DND-41 (cell line): Measurements from ENCODE around the gene PRKCB.
A peak's percentile ranks its signal among the peaks of the same experiment; 100 is the strongest.

Source experiments
- ATAC-seq: fragments of 200-7000 bp; cut with Tn5 transposase; 3 replicates; pipeline ENCODE4 v1.9.1; 2021; ENCODE audit warnings: low read depth; ENCODE audit not compliant: insufficient read depth
- DNase-seq: peaks from one replicate; pipeline ENCODE4 v3.0.0-alpha.2; 2020
- H2AFZ ChIP-seq: 2 replicates; pipeline ENCODE4 v1.6.0; 2012; ENCODE audit warnings: low read depth, low read length
- H3K27ac ChIP-seq: 2 replicates; pipeline ENCODE4 v1.5.1; 2012; ENCODE audit warnings: low read length, inconsistent platforms
- H3K27me3 ChIP-seq: fragments of 200-600 bp; sonication (generic); 2 replicates; pipeline ENCODE4 v1.6.0; 2012; ENCODE audit warnings: low read length, mild to moderate bottlenecking, inconsistent platforms; ENCODE audit not compliant: insufficient read depth, poor library complexity
- H3K36me3 ChIP-seq: 2 replicates; pipeline ENCODE4 v1.5.1; 2012; ENCODE audit warnings: low read length, inconsistent platforms; ENCODE audit not compliant: insufficient read depth
- H3K4me1 ChIP-seq: 2 replicates; pipeline ENCODE4 v1.5.1; 2012; ENCODE audit warnings: mild to moderate bottlenecking, low read length; ENCODE audit not compliant: insufficient read depth
- H3K4me2 ChIP-seq: 2 replicates; pipeline ENCODE4 v1.6.0; 2012; ENCODE audit warnings: mild to moderate bottlenecking, moderate library complexity, low read length, inconsistent platforms; ENCODE audit not compliant: insufficient read depth
- H3K4me3 ChIP-seq, 2 experiments: fragments of 200-600 bp in 1 of 2; shearing (Covaris generic) in 1 of 2; 2 replicates each; pipeline ENCODE4 v1.5.1; 2012 to 2016; ENCODE audit warnings: inconsistent platforms in 2 of 2, low read length in 2 of 2, mild to moderate bottlenecking in 2 of 2, low read depth in 1 of 2, moderate library complexity in 1 of 2
- H3K79me2 ChIP-seq: 2 replicates; pipeline ENCODE4 v1.6.0; 2012; ENCODE audit warnings: low read length, inconsistent platforms; ENCODE audit not compliant: insufficient read depth
- H3K9ac ChIP-seq: 2 replicates; pipeline ENCODE4 v1.6.0; 2012; ENCODE audit warnings: low read depth, mild to moderate bottlenecking, inconsistent platforms, low read length, moderate library complexity
- H3K9me3 ChIP-seq: 2 replicates; pipeline ENCODE4 v1.5.1; 2012; ENCODE audit warnings: low read length, moderate library complexity, mild to moderate bottlenecking, inconsistent platforms; ENCODE audit not compliant: insufficient read depth, severe bottlenecking
- H4K20me1 ChIP-seq: 2 replicates; pipeline ENCODE4 v1.6.0; 2012; ENCODE audit warnings: low read length; ENCODE audit not compliant: insufficient read depth
- EZH2 ChIP-seq: IDR thresholded peaks from 3 replicates; pipeline ENCODE4 v1.6.1; 2012; ENCODE audit warnings: borderline replicate concordance, low read depth, mild to moderate bottlenecking, moderate library complexity, low read length, inconsistent platforms; ENCODE audit not compliant: severe bottlenecking
- TF ChIP-seq, protein P1 (sequence below): IDR thresholded peaks from 2 replicates; pipeline ENCODE4 v1.5.1; 2012; ENCODE audit warnings: borderline replicate concordance, low read length, moderate library complexity, mild to moderate bottlenecking; ENCODE audit not compliant: poor library complexity, severe bottlenecking; ENCODE audit errors: extremely low read depth

Gene PRKCB

DNA sequence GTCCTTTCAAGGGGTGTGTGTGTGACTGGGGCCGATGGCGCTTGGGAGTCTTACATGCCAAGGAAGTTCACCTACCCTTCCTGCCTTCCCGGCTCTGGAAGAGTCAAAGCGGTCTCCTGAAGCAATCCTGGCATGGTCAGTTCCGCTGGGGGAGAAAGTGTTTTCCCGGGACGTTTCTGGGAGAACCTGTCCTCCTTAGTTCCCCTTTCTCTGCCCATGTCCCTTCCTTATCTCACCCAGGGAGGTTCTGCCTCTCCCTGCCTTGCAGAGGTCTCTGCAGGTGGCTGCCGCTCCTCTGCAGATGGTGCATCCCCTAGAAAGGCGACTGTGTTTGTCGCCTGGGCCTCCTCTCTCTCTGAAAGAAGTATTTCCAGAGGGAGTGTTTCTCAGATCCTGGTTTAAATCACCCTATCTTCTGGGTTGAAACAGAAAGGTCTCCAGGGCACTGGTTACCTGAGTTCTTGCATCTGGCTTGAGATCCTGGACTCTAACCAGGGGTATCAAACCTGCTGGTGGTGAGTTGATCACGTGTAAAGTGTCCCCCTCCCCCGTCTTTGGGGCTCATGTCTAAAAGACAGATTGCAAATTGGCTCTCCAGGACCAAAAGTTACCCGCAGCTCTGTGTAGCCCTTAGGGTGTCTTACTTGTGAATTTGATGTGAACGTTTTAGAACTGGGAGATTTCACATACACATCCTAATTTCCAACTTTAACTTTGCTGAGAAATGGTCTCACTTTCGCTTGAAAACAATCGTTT, 1.9 kb downstream of the PRKCB start:
- H3K36me3 ChIP-seq, result peaks cover 25% of the 10 kb centered on the region
- H3K79me2 ChIP-seq, result peaks cover 54% of the 10 kb centered on the region
- DNase-seq, result peak; percentile 32
- H3K9me3 ChIP-seq, result no peaks in the 10 kb centered on the region
- H3K27ac ChIP-seq, result peak overlapping the region; percentile 57
- H3K4me1 ChIP-seq, result peaks cover 61% of the 10 kb centered on the region
- H3K27me3 ChIP-seq, result no peaks in the 10 kb centered on the region
- H2AFZ ChIP-seq, result no peak overlapping the region
- peak overlapping the region in 1 of 2 experiments; percentile 64; a peak in 3 of 4 replicates for H3K4me3 ChIP-seq
- ATAC-seq, result no peak
- peak overlapping the region; percentile 91 for H3K4me2 ChIP-seq
- peak overlapping the region; percentile 80 for H3K9ac ChIP-seq
- H4K20me1 ChIP-seq, result peaks cover 8% of the 10 kb centered on the region; the same call in 1 of the 2 replicates
- TF ChIP-seq, protein P1, sequence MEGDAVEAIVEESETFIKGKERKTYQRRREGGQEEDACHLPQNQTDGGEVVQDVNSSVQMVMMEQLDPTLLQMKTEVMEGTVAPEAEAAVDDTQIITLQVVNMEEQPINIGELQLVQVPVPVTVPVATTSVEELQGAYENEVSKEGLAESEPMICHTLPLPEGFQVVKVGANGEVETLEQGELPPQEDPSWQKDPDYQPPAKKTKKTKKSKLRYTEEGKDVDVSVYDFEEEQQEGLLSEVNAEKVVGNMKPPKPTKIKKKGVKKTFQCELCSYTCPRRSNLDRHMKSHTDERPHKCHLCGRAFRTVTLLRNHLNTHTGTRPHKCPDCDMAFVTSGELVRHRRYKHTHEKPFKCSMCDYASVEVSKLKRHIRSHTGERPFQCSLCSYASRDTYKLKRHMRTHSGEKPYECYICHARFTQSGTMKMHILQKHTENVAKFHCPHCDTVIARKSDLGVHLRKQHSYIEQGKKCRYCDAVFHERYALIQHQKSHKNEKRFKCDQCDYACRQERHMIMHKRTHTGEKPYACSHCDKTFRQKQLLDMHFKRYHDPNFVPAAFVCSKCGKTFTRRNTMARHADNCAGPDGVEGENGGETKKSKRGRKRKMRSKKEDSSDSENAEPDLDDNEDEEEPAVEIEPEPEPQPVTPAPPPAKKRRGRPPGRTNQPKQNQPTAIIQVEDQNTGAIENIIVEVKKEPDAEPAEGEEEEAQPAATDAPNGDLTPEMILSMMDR, result no peak
- TF ChIP-seq EZH2, result no peak

DNA sequence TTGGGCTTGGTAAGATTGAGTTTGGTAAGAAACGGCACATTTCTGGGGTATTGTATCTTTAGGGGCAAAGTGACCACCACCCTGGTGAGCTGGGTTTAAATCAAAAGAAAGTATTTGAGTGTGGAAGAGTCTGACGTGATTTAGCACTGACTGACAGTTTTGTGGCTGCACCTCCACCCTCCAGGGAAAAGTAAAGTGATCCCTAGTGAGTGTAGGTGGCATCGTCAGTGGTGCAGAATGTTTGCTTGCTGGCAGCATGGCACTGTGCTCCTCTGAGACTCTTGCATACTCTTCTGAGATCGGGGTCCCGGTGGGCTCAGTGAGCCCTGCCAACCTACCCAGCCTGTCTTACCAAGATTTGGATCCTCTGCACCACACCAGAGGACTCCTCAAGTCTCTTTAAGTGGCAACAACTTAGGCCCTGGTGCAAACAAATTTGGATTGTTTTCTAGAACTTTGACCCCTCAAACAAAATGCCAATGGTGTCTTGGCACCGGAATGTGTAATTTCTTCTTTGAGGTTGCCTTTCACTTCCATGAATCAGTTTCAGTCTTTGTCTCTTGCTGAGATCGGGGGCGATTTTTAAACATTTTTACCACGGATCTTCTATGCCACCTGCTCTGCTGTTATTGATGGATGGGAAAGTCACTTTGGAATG, 2.8 kb downstream of the PRKCB start:
- Histone ChIP-seq H2AFZ (no peak overlapping the region), H3K4me2 (peak overlapping the region; percentile 91; the same call in 1 of the 2 replicates), H3K36me3 (peaks cover 25% of the 10 kb centered on the region), H3K27me3 (no peaks in the 10 kb centered on the region), H4K20me1 (peaks cover 8% of the 10 kb centered on the region; the same call in 1 of the 2 replicates), H3K9me3 (no peaks in the 10 kb centered on the region), H3K9ac (no peak overlapping the region), H3K4me3 (no peak overlapping the region), H3K27ac (no peak overlapping the region), H3K79me2 (peaks cover 59% of the 10 kb centered on the region), H3K4me1 (peaks cover 58% of the 10 kb centered on the region)
- TF ChIP-seq EZH2, result no peak
- DNase-seq (no peak), ATAC-seq (no peak)

DNA sequence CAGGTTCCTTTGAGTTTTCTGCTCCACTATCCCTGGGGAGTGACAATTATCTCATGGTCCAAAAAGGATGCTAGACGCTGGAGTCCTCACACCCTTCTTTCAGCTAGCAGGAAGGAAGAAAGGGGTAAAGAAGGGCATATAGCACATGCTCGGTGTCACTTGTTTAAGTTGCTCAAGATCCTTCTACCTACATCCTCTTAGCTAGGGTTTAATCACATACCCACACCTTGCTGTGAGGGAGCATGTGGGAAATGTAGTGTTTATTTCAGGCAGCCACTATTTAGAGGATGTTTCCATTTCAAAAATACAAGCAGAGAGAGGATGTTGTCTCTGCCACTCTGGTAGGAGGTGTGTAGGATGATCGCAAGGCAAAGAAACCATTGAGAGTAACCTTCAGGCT, 4.5 kb downstream of the PRKCB start:
- H3K4me1 ChIP-seq, result peaks cover 45% of the 10 kb centered on the region
- H3K36me3 ChIP-seq, result peaks cover 25% of the 10 kb centered on the region
- H3K9ac ChIP-seq, result no peak overlapping the region
- no peak overlapping the region for H3K4me2 ChIP-seq
- H3K27ac ChIP-seq, result 0 out of 2 replicates have a peak overlapping the region, but pooled peaks have one; percentile 14
- H2AFZ ChIP-seq, result no peak overlapping the region
- H3K27me3 ChIP-seq, result no peaks in the 10 kb centered on the region
- ATAC-seq (no peak), DNase-seq (no peak)
- peaks cover 8% of the 10 kb centered on the region; the same call in 1 of the 2 replicates for H4K20me1 ChIP-seq
- no peaks in the 10 kb centered on the region for H3K9me3 ChIP-seq
- no peak overlapping the region for H3K4me3 ChIP-seq
- H3K79me2 ChIP-seq, result peaks cover 66% of the 10 kb centered on the region
- no peak for TF ChIP-seq EZH2
- TF ChIP-seq, protein P1, result no peak

DNA sequence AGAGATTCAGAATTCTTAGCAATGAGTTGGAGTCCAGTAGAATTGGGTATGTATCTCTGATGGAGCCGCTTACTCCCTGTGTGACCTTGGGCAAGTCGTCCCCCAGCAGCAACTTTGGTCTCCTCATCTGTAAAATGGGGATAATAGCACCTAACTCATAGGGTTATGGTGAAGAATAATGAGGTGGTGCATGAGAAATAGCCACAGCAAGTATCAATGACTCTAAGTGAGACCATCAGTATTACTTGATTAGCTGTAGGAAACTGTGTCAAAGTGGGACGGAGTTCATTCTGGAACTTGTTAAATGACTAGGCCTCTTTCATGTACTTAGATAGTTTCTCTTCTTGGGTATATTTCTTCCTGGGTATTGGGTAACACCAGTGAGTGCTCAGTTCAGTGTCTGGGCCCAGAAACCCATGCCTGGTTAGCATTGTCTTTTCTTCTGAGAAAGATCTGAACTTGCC, 6.4 kb downstream of the PRKCB start:
- no peak for DNase-seq
- Histone ChIP-seq H3K4me1 (peaks cover 41% of the 10 kb centered on the region), H3K27ac (no peak overlapping the region; the same call in 1 of the 2 replicates), H4K20me1 (peaks cover 8% of the 10 kb centered on the region; the same call in 1 of the 2 replicates), H3K36me3 (peaks cover 25% of the 10 kb centered on the region), H3K9me3 (no peaks in the 10 kb centered on the region), H3K27me3 (no peaks in the 10 kb centered on the region), H3K79me2 (peaks cover 58% of the 10 kb centered on the region), H2AFZ (no peak overlapping the region), H3K4me2 (no peak overlapping the region), H3K4me3 (no peak overlapping the region), H3K9ac (no peak overlapping the region)
- TF ChIP-seq, protein P1, result no peak
- TF ChIP-seq EZH2, result no peak
- ATAC-seq, result no peak
